Body of pancreas (tissue), 4 donors: ENCODE data around the gene RPL10A. TPM values are rescaled to one million over a fixed set of nuclear protein-coding genes. Genes with fewer than 3 reads are reported as not detected.

Source experiments
- ATAC-seq: fragments of 150-250 bp; one replicate; pipeline ENCODE4 v1.9.1; 2016
- DNase-seq, 4 donors: peaks; one replicate each; pipeline ENCODE4 v3.0.0-alpha.2; 2019
- H3K27ac ChIP-seq, 4 donors: fragments of 200-600 bp; sonication (generic); 1 replicate in 3 of 4; 2 replicates in 1 of 4; pipeline versions ENCODE4 v1.5.1 to v1.6.1; 2016 to 2019; ENCODE audit warnings: mild to moderate bottlenecking in 1 of 4, mixed read lengths in 1 of 4, moderate library complexity in 1 of 4
- H3K27me3 ChIP-seq, 2 donors: fragments of 200-600 bp; sonication (generic); one replicate each; pipeline ENCODE4 v1.6.0; 2016; ENCODE audit warnings: mild to moderate bottlenecking in 1 of 2
- H3K36me3 ChIP-seq, 2 donors: fragments of 200-600 bp; sonication (generic); replicated peaks in 1 of 2; 2 replicates each; pipeline ENCODE4 v1.5.1; 2016; ENCODE audit warnings: low read depth in 2 of 2; ENCODE audit not compliant: insufficient read depth in 1 of 2
- H3K4me1 ChIP-seq: fragments of 200-600 bp; sonication (generic); one replicate; pipeline ENCODE4 v1.6.0; 2016
- H3K4me3 ChIP-seq, 2 donors: fragments of 200-600 bp; sonication (generic); 1 replicate in 1 of 2; 2 replicates in 1 of 2; pipeline ENCODE4 v1.5.1; 2016 to 2019
- H3K9me3 ChIP-seq, 3 donors: fragments of 200-600 bp; sonication (generic); 1 replicate in 2 of 3; 2 replicates in 1 of 3; pipeline ENCODE4 v1.5.1; 2016
- CTCF ChIP-seq, 7 experiments: fragments of 450-650 bp in 4 of 7; fragments of 200-600 bp in 3 of 7; sonication (generic) in 3 of 7; IDR thresholded peaks; one replicate each; pipeline ENCODE4 v1.5.1; 2016 to 2019; ENCODE audit warnings: antibody characterized with exemption in 7 of 7
- POLR2A ChIP-seq, 3 donors: fragments of 450-650 bp; IDR thresholded peaks; one replicate each; pipeline ENCODE4 v1.6.1; 2016; ENCODE audit warnings: antibody characterized with exemption in 3 of 3, mild to moderate bottlenecking in 2 of 3
- WGBS, 2 donors: methylation state at CpG; one replicate each; pipeline ENCODE4 v1.1.5; 2017; 5-methylcytosine and 5-hydroxymethylcytosine counted together
- intact Hi-C: fragments of 100-400 bp; cut with DNase I; formaldehyde crosslinking; loops from one replicate; pipeline ENCODE4 v1.15.1; 2023
- total RNA-seq, 2 donors: library from RNA; depleted of rRNA; stranded (reverse); fragments of >200 nt; gene quantifications; one replicate each; pipeline ENCODE4 v1.1.0, GENCODE V29; 2016

Gene RPL10A
- total RNA-seq, 2 donors from 2014 or later, result 563 to 782 TPM

- no peak overlapping the region for H3K27ac ChIP-seq
- no peaks in the 10 kb centered on the region for H3K36me3 ChIP-seq
Observed at GRCh38 chr6:35477028-35477427, 8.8 kb downstream of the RPL10A start.

GRCh38 chr6:35477551-35478179 lies 9.5 kb downstream of the RPL10A start:
- 89 to 95% methylated on average over 5 of the region's 5 CpGs for WGBS, 2 donors
- Histone ChIP-seq H3K9me3 (no peaks in the 10 kb centered on the region), H3K4me3 (no peak overlapping the region), H3K4me1 (no peaks in the 10 kb centered on the region), H3K27ac (no peak overlapping the region), H3K27me3 (no peaks in the 10 kb centered on the region), H3K36me3 (no peaks in the 10 kb centered on the region)
- DNase-seq (no peak), ATAC-seq (no peak)
- TF ChIP-seq CTCF (IDR thresholded peaks at IDR 0.05) (no peak), POLR2A (IDR thresholded peaks at IDR 0.05) (no peak)
- intact Hi-C loops, result no loop called here

More at GRCh38 chr6:35477028-35477427, 8.8 kb downstream of the RPL10A start:
- 85 to 90% methylated on average over 8 of the region's 8 CpGs for WGBS, 2 donors
- Histone ChIP-seq H3K9me3 (no peaks in the 10 kb centered on the region), H3K27me3 (no peaks in the 10 kb centered on the region), H3K4me3 (no peak overlapping the region), H3K4me1 (no peaks in the 10 kb centered on the region)
- ATAC-seq (no peak), DNase-seq (no peak)
- intact Hi-C loops, result no loop called here
- TF ChIP-seq POLR2A (IDR thresholded peaks at IDR 0.05) (no peak), CTCF (IDR thresholded peaks at IDR 0.05) (no peak)

- no peak for ATAC-seq
- Histone ChIP-seq H3K9me3 (no peaks in the 10 kb centered on the region), H3K36me3 (no peaks in the 10 kb centered on the region), H3K4me1 (no peaks in the 10 kb centered on the region), H3K27ac (no peak overlapping the region), H3K27me3 (no peaks in the 10 kb centered on the region), H3K4me3 (no peak overlapping the region)
- DNase-seq, result no peak
- WGBS, 2 donors, result 89 to 92% methylated on average over 7 of the region's 7 CpGs
- intact Hi-C loops, result no loop called here
- TF ChIP-seq CTCF (IDR thresholded peaks at IDR 0.05) (no peak), POLR2A (IDR thresholded peaks at IDR 0.05) (no peak)
Observed at GRCh38 chr6:35478259-35478658, 10.1 kb downstream of the RPL10A start.

GRCh38 chr6:35480176-35480575 lies 12.0 kb downstream of the RPL10A start:
- no peak overlapping the region for H3K27ac ChIP-seq
- H3K4me1 ChIP-seq, result peaks cover 3% of the 10 kb centered on the region
- no peak for ATAC-seq
- H3K36me3 ChIP-seq, result no peaks in the 10 kb centered on the region
- no peaks in the 10 kb centered on the region for H3K27me3 ChIP-seq
- H3K9me3 ChIP-seq, result no peaks in the 10 kb centered on the region
- TF ChIP-seq CTCF (IDR thresholded peaks at IDR 0.05), result no peak
- no peak for TF ChIP-seq POLR2A (IDR thresholded peaks at IDR 0.05)
- WGBS, 2 donors, result 94 to 95% methylated on average over 9 to 12 of the region's 12 CpGs
- no peak overlapping the region for H3K4me3 ChIP-seq
- no peak for DNase-seq
- intact Hi-C loops, result no loop called here

GRCh38 chr6:35481226-35481625 lies 13.0 kb downstream of the RPL10A start:
- DNase-seq, result no peak

More at GRCh38 chr6:35481226-35481625, 13.0 kb downstream of the RPL10A start:
- WGBS, 2 donors, result 84 to 85% methylated on average over 8 of the region's 8 CpGs
- Histone ChIP-seq H3K4me1 (peaks cover 14% of the 10 kb centered on the region), H3K36me3 (no peaks in the 10 kb centered on the region), H3K9me3 (no peaks in the 10 kb centered on the region), H3K27me3 (no peaks in the 10 kb centered on the region), H3K4me3 (no peak overlapping the region), H3K27ac (no peak overlapping the region)
- ATAC-seq, result no peak
- intact Hi-C loops, result no loop called here
- no peak for TF ChIP-seq POLR2A (IDR thresholded peaks at IDR 0.05)
- no peak for TF ChIP-seq CTCF (IDR thresholded peaks at IDR 0.05)
